Neural crest cell (in vitro differentiated cells): Measurements from ENCODE around the gene SPRYD3. TPM values are rescaled to one million over a fixed set of nuclear protein-coding genes. Genes with fewer than 3 reads are reported as not detected.

Experiments
- DNase-seq: peaks from one replicate; pipeline ENCODE4 v3.0.0; 2021; ENCODE audit warnings: low read depth, mixed read lengths, low spot score
- H3K27ac Mint-ChIP-seq: one replicate; pipeline ENCODE4 v1.8.0; 2021; ENCODE audit warnings: mild to moderate bottlenecking, mixed read lengths; ENCODE audit not compliant: unreplicated experiment
- H3K27me3 Mint-ChIP-seq: 2 replicates; pipeline ENCODE4 v1.8.0; 2021; ENCODE audit warnings: low read depth, mild to moderate bottlenecking, mixed read lengths
- H3K36me3 Mint-ChIP-seq: 2 replicates; pipeline ENCODE4 v1.8.0; 2021; ENCODE audit warnings: low read depth, mild to moderate bottlenecking, mixed read lengths
- H3K4me1 Mint-ChIP-seq: 2 replicates; pipeline ENCODE4 v1.8.0; 2021; ENCODE audit warnings: mixed read lengths
- H3K4me3 Mint-ChIP-seq: one replicate; pipeline ENCODE4 v1.8.0; 2021; ENCODE audit warnings: mild to moderate bottlenecking, mixed read lengths
- H3K9me3 Mint-ChIP-seq: 2 replicates; pipeline ENCODE4 v1.8.0; 2021; ENCODE audit warnings: mixed read lengths
- total RNA-seq: library from RNA; stranded (reverse); gene quantifications from 2 replicates; pipeline ENCODE4 v1.2.1, GENCODE V29; 2021
- TF ChIP-seq, protein P1 (sequence below): fragments of 200-600 bp; sonication (generic); conservative IDR thresholded peaks from 2 replicates; pipeline ENCODE4 v1.5.0; 2021; ENCODE audit warnings: antibody characterized with exemption, mild to moderate bottlenecking

Gene SPRYD3
- total RNA-seq, 1 donor from 2014 or later: 11.2 TPM

DNA sequence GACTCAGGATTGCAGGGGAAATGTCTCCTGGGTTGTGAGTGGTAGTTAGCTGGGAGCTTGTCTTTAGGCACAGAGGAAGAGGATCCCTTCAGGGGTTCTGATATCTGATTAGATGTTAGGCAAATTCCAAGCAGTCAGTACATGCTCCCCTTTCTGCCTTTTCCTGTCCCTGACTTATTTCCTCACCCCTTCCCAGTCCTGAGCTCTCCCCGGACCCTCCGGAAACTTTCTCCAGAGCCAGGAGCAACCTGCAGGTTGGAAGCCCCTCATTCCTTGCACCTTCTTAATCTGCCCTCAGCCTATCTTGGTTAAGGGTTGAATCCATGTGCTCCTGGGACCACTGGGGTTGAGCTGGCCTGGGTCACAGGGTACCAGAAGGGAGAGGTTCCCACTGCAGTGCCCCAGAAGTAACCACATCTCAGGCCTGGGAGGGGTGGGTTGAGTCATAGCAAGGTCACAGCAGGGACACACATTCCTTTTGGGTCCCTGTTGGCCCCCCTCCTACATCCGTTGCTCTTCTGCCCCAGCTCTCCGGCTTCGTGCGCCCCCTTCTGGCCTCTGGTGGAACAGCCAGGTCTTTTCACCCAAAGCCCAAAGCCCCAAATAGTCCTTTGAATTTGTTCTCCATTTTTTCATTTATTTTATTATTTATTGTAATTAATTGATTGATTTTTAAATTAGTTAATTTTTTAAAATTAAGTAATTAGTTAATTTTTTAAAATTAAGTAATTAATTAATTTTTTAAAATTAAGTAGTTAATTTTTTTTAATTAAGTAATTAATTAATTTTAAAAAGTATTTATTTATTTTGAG is 20.1 kb upstream of the SPRYD3 start:
- H3K27me3 Mint-ChIP-seq: peaks cover 53% of the 10 kb centered on the region
- TF ChIP-seq, protein P1, sequence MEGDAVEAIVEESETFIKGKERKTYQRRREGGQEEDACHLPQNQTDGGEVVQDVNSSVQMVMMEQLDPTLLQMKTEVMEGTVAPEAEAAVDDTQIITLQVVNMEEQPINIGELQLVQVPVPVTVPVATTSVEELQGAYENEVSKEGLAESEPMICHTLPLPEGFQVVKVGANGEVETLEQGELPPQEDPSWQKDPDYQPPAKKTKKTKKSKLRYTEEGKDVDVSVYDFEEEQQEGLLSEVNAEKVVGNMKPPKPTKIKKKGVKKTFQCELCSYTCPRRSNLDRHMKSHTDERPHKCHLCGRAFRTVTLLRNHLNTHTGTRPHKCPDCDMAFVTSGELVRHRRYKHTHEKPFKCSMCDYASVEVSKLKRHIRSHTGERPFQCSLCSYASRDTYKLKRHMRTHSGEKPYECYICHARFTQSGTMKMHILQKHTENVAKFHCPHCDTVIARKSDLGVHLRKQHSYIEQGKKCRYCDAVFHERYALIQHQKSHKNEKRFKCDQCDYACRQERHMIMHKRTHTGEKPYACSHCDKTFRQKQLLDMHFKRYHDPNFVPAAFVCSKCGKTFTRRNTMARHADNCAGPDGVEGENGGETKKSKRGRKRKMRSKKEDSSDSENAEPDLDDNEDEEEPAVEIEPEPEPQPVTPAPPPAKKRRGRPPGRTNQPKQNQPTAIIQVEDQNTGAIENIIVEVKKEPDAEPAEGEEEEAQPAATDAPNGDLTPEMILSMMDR: peak; percentile 99
- peak; percentile 87 for DNase-seq
- H3K36me3 Mint-ChIP-seq: no peaks in the 10 kb centered on the region
- H3K27ac Mint-ChIP-seq: no peak overlapping the region
- peaks cover 34% of the 10 kb centered on the region for H3K4me1 Mint-ChIP-seq
- H3K9me3 Mint-ChIP-seq: no peaks in the 10 kb centered on the region
- peak overlapping the region; percentile 84 for H3K4me3 Mint-ChIP-seq

DNA sequence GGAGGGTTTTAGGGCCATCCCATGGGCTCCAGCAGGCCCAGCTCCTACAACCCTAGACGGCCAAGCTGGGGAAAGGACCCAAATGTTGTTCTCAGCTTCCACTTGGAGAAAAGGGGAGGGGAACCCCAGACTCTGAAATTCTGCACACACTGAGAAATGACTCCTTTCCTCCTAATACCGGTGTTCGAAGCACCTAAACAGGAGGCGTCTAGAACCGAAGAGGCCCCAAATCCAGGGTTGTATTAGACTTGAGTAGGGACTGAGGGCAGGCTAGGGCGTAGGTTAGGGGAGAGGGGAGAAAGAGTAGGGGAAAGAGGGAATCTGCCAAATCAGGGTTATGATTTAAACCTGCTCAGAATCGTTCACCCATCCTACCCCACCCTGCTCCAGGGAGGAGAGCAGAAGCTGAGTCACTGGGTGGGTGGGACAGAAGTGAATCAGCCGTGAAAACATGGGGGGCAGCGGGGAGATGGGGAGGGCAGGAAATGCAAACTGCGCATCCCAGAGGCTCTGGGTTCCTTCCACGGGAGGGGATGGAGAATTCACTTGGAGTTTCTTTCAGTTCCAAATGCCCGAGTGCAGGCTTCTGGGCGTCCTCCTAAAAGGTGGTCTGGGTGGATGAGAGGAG is 19.3 kb upstream of the SPRYD3 start:
- Mint-ChIP-seq H3K36me3 (no peaks in the 10 kb centered on the region), H3K27ac (no peak overlapping the region)

DNA sequence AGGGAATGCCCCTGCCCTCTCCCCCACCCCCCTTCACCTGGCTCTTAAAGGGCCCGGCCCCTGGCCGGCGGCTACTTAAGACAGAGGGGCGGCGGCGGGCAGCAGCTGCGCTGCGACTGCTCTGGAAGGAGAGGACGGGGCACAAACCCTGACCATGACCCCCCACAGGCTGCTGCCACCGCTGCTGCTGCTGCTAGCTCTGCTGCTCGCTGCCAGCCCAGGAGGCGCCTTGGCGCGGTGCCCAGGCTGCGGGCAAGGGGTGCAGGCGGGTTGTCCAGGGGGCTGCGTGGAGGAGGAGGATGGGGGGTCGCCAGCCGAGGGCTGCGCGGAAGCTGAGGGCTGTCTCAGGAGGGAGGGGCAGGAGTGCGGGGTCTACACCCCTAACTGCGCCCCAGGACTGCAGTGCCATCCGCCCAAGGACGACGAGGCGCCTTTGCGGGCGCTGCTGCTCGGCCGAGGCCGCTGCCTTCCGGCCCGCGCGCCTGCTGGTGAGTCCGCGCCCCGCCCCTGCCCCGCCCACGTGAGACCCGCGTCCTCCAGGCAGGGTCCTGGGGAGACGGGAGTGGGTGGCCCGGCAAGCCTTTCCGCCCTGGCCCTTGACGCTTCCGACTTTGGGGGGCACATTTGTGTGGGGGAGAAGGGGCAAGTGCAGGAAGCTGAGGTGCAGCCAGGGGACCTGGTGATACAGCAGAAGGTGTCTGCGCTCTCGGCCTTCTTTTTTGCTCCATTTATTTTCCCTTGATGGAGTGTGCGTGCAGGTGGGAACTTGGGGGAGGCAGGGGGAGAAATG is 18.6 kb upstream of the SPRYD3 start, which contains the start of gene IGFBP6:
IGFBP6 (plus strand) TSS at position 104 of the 790 bp plus-strand sequence; CDS start at position 155, 51 bp downstream.
- peak; percentile 36 for DNase-seq
- Mint-ChIP-seq H3K27me3 (peaks cover 62% of the 10 kb centered on the region), H3K36me3 (no peaks in the 10 kb centered on the region), H3K4me3 (peak within 1 kb of the TSS; percentile 83), H3K27ac (no peak within 1 kb of the TSS), H3K4me1 (peaks cover 26% of the 10 kb centered on the region), H3K9me3 (no peaks in the 10 kb centered on the region)
- TF ChIP-seq, protein P1: peak; percentile 29

More for the DNA sequence above, 19.3 kb upstream of the SPRYD3 start:
- DNase-seq: no peak
- Mint-ChIP-seq H3K27me3 (peaks cover 59% of the 10 kb centered on the region), H3K9me3 (no peaks in the 10 kb centered on the region), H3K4me1 (peaks cover 26% of the 10 kb centered on the region), H3K4me3 (peak overlapping the region; percentile 84)
- TF ChIP-seq, protein P1: no peak

DNA sequence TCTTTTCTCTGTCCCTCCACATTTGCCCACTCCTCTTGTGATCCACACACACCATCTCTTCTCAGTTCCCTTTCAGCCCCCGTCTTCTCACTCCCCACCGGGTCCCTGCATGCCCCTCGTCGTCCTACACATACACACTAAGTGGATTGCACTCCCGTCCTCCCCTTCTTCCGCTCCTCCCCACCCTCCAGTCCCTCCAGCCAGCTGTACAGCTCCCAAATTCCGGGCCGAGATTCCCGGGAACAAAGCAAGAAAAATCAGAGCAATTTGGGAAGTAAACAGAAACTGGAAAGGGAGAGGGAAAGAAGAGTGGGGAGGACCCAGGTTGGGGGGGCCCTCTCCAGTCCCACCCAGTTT is 18.0 kb upstream of the SPRYD3 start:
- H3K4me3 Mint-ChIP-seq: peak overlapping the region; percentile 81
- H3K4me1 Mint-ChIP-seq: peaks cover 23% of the 10 kb centered on the region
- H3K9me3 Mint-ChIP-seq: no peaks in the 10 kb centered on the region
- peaks cover 62% of the 10 kb centered on the region for H3K27me3 Mint-ChIP-seq
- TF ChIP-seq, protein P1: no peak
- H3K36me3 Mint-ChIP-seq: no peaks in the 10 kb centered on the region
- H3K27ac Mint-ChIP-seq: no peak overlapping the region
- DNase-seq: no peak

DNA sequence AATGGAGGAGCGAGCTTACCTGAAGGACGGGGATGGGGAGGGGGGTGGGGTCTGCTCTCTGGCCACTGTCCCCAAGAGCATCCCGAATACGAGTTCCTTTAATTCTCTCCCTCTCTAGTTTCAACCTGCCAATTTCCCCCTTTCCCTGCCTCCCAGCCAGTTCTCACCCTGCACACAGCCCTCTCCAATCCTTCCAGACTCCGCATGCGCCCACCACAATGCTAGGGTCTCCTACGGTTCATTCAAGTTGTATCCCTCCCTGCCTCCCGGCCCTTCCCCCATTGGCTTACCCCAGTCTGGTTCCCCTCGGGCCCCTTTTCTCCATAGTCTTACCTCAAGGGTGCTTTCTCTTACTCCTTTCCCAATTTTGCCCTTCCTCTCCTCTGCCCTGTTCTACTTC is 17.6 kb upstream of the SPRYD3 start:
- H3K4me1 Mint-ChIP-seq: peaks cover 23% of the 10 kb centered on the region
- peak overlapping the region; percentile 81 for H3K4me3 Mint-ChIP-seq
- H3K27me3 Mint-ChIP-seq: peaks cover 65% of the 10 kb centered on the region
- TF ChIP-seq, protein P1: no peak
- no peaks in the 10 kb centered on the region for H3K36me3 Mint-ChIP-seq
- DNase-seq: no peak
- no peaks in the 10 kb centered on the region for H3K9me3 Mint-ChIP-seq
- no peak overlapping the region for H3K27ac Mint-ChIP-seq
